IPS DF 6.9 (cell line): ENCODE data around the gene SEMA3F.

Experiments used
- DNase-seq: peaks from one replicate; pipeline ENCODE4 v3.0.0-alpha.2; 2013; ENCODE audit warnings: low read depth, low spot score
- H3K27ac ChIP-seq: one replicate; pipeline ENCODE4 v1.5.1; 2013; ENCODE audit warnings: low read length, control low read depth
- H3K27me3 ChIP-seq: 2 replicates; pipeline ENCODE4 v1.6.1; 2013; ENCODE audit warnings: mild to moderate bottlenecking, low read length; ENCODE audit not compliant: control insufficient read depth, insufficient read depth
- H3K36me3 ChIP-seq: 2 replicates; pipeline ENCODE4 v1.6.1; 2013; ENCODE audit warnings: low read length; ENCODE audit not compliant: control insufficient read depth, insufficient read depth
- H3K4me1 ChIP-seq: 2 replicates; pipeline ENCODE4 v1.6.1; 2013; ENCODE audit warnings: low read length; ENCODE audit not compliant: control insufficient read depth, insufficient read depth
- H3K4me3 ChIP-seq: 2 replicates; pipeline ENCODE4 v1.5.1; 2013; ENCODE audit warnings: mild to moderate bottlenecking, low read length
- H3K9me3 ChIP-seq: 2 replicates; pipeline ENCODE4 v1.6.1; 2013; ENCODE audit warnings: low read length, inconsistent platforms; ENCODE audit not compliant: control insufficient read depth, insufficient read depth
- WGBS: extraction: QIAGEN DNeasy Blood & Tissue Kit; methylation state at CpG from one replicate; pipeline ENCODE4 v1.1.7; 2013; ENCODE audit warnings: mixed read lengths, missing lambda C conversion rate; ENCODE audit not compliant: insufficient read length, insufficient coverage; 5-methylcytosine and 5-hydroxymethylcytosine counted together

SEMA3F gene

GRCh38 chr3:50212502-50212901 is 57.4 kb downstream of the SEMA3F start:
- Histone ChIP-seq H3K27ac (no peak overlapping the region), H3K36me3 (no peaks in the 10 kb centered on the region), H3K4me3 (no peak overlapping the region)

GRCh38 chr3:50212971-50213370 is 57.8 kb downstream of the SEMA3F start:
- no peaks in the 10 kb centered on the region for H3K27me3 ChIP-seq
- no peak overlapping the region for H3K27ac ChIP-seq
- no peak for DNase-seq
- WGBS: no CpG with 5 or more reads among the region's 3 CpGs
- H3K4me1 ChIP-seq: peaks cover 2% of the 10 kb centered on the region; the same call in 1 of the 2 replicates
- H3K9me3 ChIP-seq: no peaks in the 10 kb centered on the region
- no peaks in the 10 kb centered on the region for H3K36me3 ChIP-seq
- H3K4me3 ChIP-seq: no peak overlapping the region

More at GRCh38 chr3:50212502-50212901, 57.4 kb downstream of the SEMA3F start:
- Histone ChIP-seq H3K27me3 (no peaks in the 10 kb centered on the region), H3K4me1 (peaks cover 2% of the 10 kb centered on the region; the same call in 1 of the 2 replicates), H3K9me3 (no peaks in the 10 kb centered on the region)
- DNase-seq: no peak
- no CpG with 5 or more reads among the region's 4 CpGs for WGBS

GRCh38 chr3:50213373-50213772 is 58.2 kb downstream of the SEMA3F start:
- no peak for DNase-seq
- H3K4me1 ChIP-seq: peaks cover 2% of the 10 kb centered on the region; the same call in 1 of the 2 replicates
- H3K36me3 ChIP-seq: no peaks in the 10 kb centered on the region; the same call in 1 of the 2 replicates
- H3K27me3 ChIP-seq: no peaks in the 10 kb centered on the region
- no CpG with 5 or more reads among the region's 12 CpGs for WGBS
- no peaks in the 10 kb centered on the region for H3K9me3 ChIP-seq
- no peak overlapping the region for H3K27ac ChIP-seq
- H3K4me3 ChIP-seq: no peak overlapping the region

GRCh38 chr3:50214824-50215223 is 59.7 kb downstream of the SEMA3F start:
- Histone ChIP-seq H3K4me3 (no peak overlapping the region), H3K27me3 (no peaks in the 10 kb centered on the region), H3K9me3 (no peaks in the 10 kb centered on the region), H3K4me1 (peaks cover 2% of the 10 kb centered on the region; the same call in 1 of the 2 replicates), H3K27ac (no peak overlapping the region), H3K36me3 (no peaks in the 10 kb centered on the region; the same call in 1 of the 2 replicates)
- no CpG with 5 or more reads among the region's 10 CpGs for WGBS
- no peak for DNase-seq

GRCh38 chr3:50215529-50215928 is 60.4 kb downstream of the SEMA3F start:
- H3K36me3 ChIP-seq: no peaks in the 10 kb centered on the region; the same call in 1 of the 2 replicates
- H3K27ac ChIP-seq: no peak overlapping the region
- no peak overlapping the region for H3K4me3 ChIP-seq
- H3K27me3 ChIP-seq: no peaks in the 10 kb centered on the region
- no CpG with 5 or more reads among the region's 9 CpGs for WGBS
- peaks cover 2% of the 10 kb centered on the region; the same call in 1 of the 2 replicates for H3K4me1 ChIP-seq
- no peaks in the 10 kb centered on the region for H3K9me3 ChIP-seq
- DNase-seq: no peak

GRCh38 chr3:50217681-50218080 is 62.6 kb downstream of the SEMA3F start:
- Histone ChIP-seq H3K4me3 (no peak overlapping the region), H3K27ac (no peak overlapping the region), H3K27me3 (no peaks in the 10 kb centered on the region), H3K36me3 (no peaks in the 10 kb centered on the region; the same call in 1 of the 2 replicates), H3K4me1 (no peaks in the 10 kb centered on the region; the same call in 1 of the 2 replicates), H3K9me3 (no peaks in the 10 kb centered on the region)
- no peak for DNase-seq
- no CpG with 5 or more reads among the region's 10 CpGs for WGBS

GRCh38 chr3:50218448-50218847 is 63.3 kb downstream of the SEMA3F start:
- Histone ChIP-seq H3K27ac (no peak overlapping the region), H3K4me3 (no peak overlapping the region), H3K36me3 (no peaks in the 10 kb centered on the region; the same call in 1 of the 2 replicates), H3K27me3 (no peaks in the 10 kb centered on the region), H3K4me1 (no peaks in the 10 kb centered on the region; the same call in 1 of the 2 replicates), H3K9me3 (no peaks in the 10 kb centered on the region)
- WGBS: no CpG with 5 or more reads among the region's 17 CpGs
- DNase-seq: no peak

- no peaks in the 10 kb centered on the region for H3K27me3 ChIP-seq
- no peaks in the 10 kb centered on the region; the same call in 1 of the 2 replicates for H3K4me1 ChIP-seq
- H3K27ac ChIP-seq: no peak overlapping the region
- no peak for DNase-seq
- WGBS: no CpG with 5 or more reads among the region's 5 CpGs
- H3K4me3 ChIP-seq: no peak overlapping the region
- no peaks in the 10 kb centered on the region; the same call in 1 of the 2 replicates for H3K36me3 ChIP-seq
- H3K9me3 ChIP-seq: no peaks in the 10 kb centered on the region
Measured at GRCh38 chr3:50219285-50219684, 64.2 kb downstream of the SEMA3F start.

- WGBS: no CpG with 5 or more reads among the region's 6 CpGs
- H3K9me3 ChIP-seq: no peaks in the 10 kb centered on the region
- H3K36me3 ChIP-seq: no peaks in the 10 kb centered on the region; the same call in 1 of the 2 replicates
- no peak for DNase-seq
- H3K4me1 ChIP-seq: no peaks in the 10 kb centered on the region; the same call in 1 of the 2 replicates
- H3K4me3 ChIP-seq: no peak overlapping the region
- no peak overlapping the region for H3K27ac ChIP-seq
- H3K27me3 ChIP-seq: no peaks in the 10 kb centered on the region
Measured at GRCh38 chr3:50220109-50220508, 65.0 kb downstream of the SEMA3F start.

- H3K27ac ChIP-seq: no peak overlapping the region
- H3K4me3 ChIP-seq: no peak overlapping the region
- H3K36me3 ChIP-seq: no peaks in the 10 kb centered on the region; the same call in 1 of the 2 replicates
- H3K9me3 ChIP-seq: no peaks in the 10 kb centered on the region
- H3K4me1 ChIP-seq: no peaks in the 10 kb centered on the region; the same call in 1 of the 2 replicates
- no peaks in the 10 kb centered on the region for H3K27me3 ChIP-seq
- no CpG with 5 or more reads among the region's 4 CpGs for WGBS
- no peak for DNase-seq
Measured at GRCh38 chr3:50221051-50221410, 65.9 kb downstream of the SEMA3F start.
